Activated naive CD4-positive, alpha-beta T cell treated with anti-CD3 and anti-CD28 coated beads, Interleukin-2, amount 10 ng/mL, durations not matched to agents 7 days and 5 days (primary cell): ENCODE measurements around the gene KLHDC10.

Source experiments
- CTCF ChIA-PET: fragments of 350-600 bp; sonication (Branson Sonifier 250); formaldehyde crosslinking; loops from one replicate; lab custom pipeline; 2021; ENCODE audit warnings: antibody characterized with exemption; lab: Charles Lee
- DNase-seq: peaks from one replicate; pipeline ENCODE4 v3.0.0-alpha.2; 2020
- H3K27ac Mint-ChIP-seq: one replicate; pipeline ENCODE4 v1.8.0; 2021; ENCODE audit warnings: mild to moderate bottlenecking, moderate library complexity, mixed read lengths
- H3K27me3 Mint-ChIP-seq: one replicate; pipeline ENCODE4 v1.8.0; 2021; ENCODE audit warnings: mild to moderate bottlenecking, mixed read lengths
- H3K36me3 Mint-ChIP-seq: one replicate; pipeline ENCODE4 v1.8.0; 2021; ENCODE audit warnings: mixed read lengths
- H3K4me1 Mint-ChIP-seq: one replicate; pipeline ENCODE4 v1.8.0; 2021; ENCODE audit warnings: mixed read lengths
- H3K4me3 Mint-ChIP-seq: one replicate; pipeline ENCODE4 v1.8.0; 2021; ENCODE audit warnings: mild to moderate bottlenecking, moderate library complexity, mixed read lengths
- H3K9me3 Mint-ChIP-seq: one replicate; pipeline ENCODE4 v1.8.0; 2021; ENCODE audit warnings: mixed read lengths

The KLHDC10 gene

GRCh38 chr7:130134726-130135125 lies 64.4 kb downstream of the KLHDC10 start:
- no peak for DNase-seq
- Mint-ChIP-seq H3K36me3 (peaks cover 31% of the 10 kb centered on the region), H3K9me3 (no peaks in the 10 kb centered on the region), H3K27me3 (no peaks in the 10 kb centered on the region), H3K27ac (no peak overlapping the region), H3K4me1 (peaks cover 9% of the 10 kb centered on the region), H3K4me3 (no peak overlapping the region)
- CTCF ChIA-PET: no interaction called here

- DNase-seq: no peak
- Mint-ChIP-seq H3K36me3 (peaks cover 27% of the 10 kb centered on the region), H3K27ac (no peak overlapping the region), H3K27me3 (no peaks in the 10 kb centered on the region), H3K9me3 (no peaks in the 10 kb centered on the region), H3K4me3 (no peak overlapping the region), H3K4me1 (peaks cover 12% of the 10 kb centered on the region)
- CTCF ChIA-PET: no interaction called here
These were observed 65.2 kb downstream of the KLHDC10 start for GRCh38 chr7:130135208-130136205.

- CTCF ChIA-PET: no interaction called here
- DNase-seq: no peak
- no peaks in the 10 kb centered on the region for H3K9me3 Mint-ChIP-seq
- peaks cover 16% of the 10 kb centered on the region for H3K4me1 Mint-ChIP-seq
- H3K36me3 Mint-ChIP-seq: peaks cover 22% of the 10 kb centered on the region
- H3K27ac Mint-ChIP-seq: no peak overlapping the region
- peaks cover 9% of the 10 kb centered on the region for H3K27me3 Mint-ChIP-seq
- H3K4me3 Mint-ChIP-seq: no peak overlapping the region
These were observed 66.3 kb downstream of the KLHDC10 start for GRCh38 chr7:130136579-130137167.

GRCh38 chr7:130137207-130137606 lies 66.9 kb downstream of the KLHDC10 start:
- Mint-ChIP-seq H3K9me3 (no peaks in the 10 kb centered on the region), H3K4me3 (no peak overlapping the region), H3K36me3 (peaks cover 22% of the 10 kb centered on the region), H3K27me3 (peaks cover 14% of the 10 kb centered on the region), H3K27ac (no peak overlapping the region), H3K4me1 (peaks cover 17% of the 10 kb centered on the region)
- CTCF ChIA-PET: no interaction called here
- DNase-seq: no peak

GRCh38 chr7:130139193-130139960 lies 69.0 kb downstream of the KLHDC10 start:
- DNase-seq: no peak
- CTCF ChIA-PET: interaction anchor here (0.7 to 1.1 kb wide), 2 partner anchors 55 to 141 kb away, joined by 3 to 4 read pairs; no protein-coding TSS in a partner anchor
- peaks cover 33% of the 10 kb centered on the region for H3K27me3 Mint-ChIP-seq
- H3K9me3 Mint-ChIP-seq: no peaks in the 10 kb centered on the region
- no peak overlapping the region for H3K27ac Mint-ChIP-seq
- peaks cover 22% of the 10 kb centered on the region for H3K36me3 Mint-ChIP-seq
- H3K4me1 Mint-ChIP-seq: peaks cover 17% of the 10 kb centered on the region
- H3K4me3 Mint-ChIP-seq: no peak overlapping the region

GRCh38 chr7:130140551-130141160 lies 70.3 kb downstream of the KLHDC10 start:
- Mint-ChIP-seq H3K9me3 (no peaks in the 10 kb centered on the region), H3K27ac (no peak overlapping the region), H3K4me1 (peaks cover 17% of the 10 kb centered on the region), H3K4me3 (peak overlapping the region; percentile 57), H3K36me3 (peaks cover 19% of the 10 kb centered on the region), H3K27me3 (peaks cover 34% of the 10 kb centered on the region)
- DNase-seq: no peak
- CTCF ChIA-PET: interaction anchor here (1.1 to 1.6 kb wide), 2 partner anchors 8 to 57 kb away, joined by 3 to 4 read pairs; no protein-coding TSS in a partner anchor

- peaks cover 14% of the 10 kb centered on the region for H3K4me1 Mint-ChIP-seq
- H3K27ac Mint-ChIP-seq: no peak overlapping the region
- CTCF ChIA-PET: interaction anchor here (1.6 kb wide), 1 partner anchor 9 kb away, joined by 3 read pairs; no protein-coding TSS in a partner anchor
- H3K4me3 Mint-ChIP-seq: peak overlapping the region; percentile 57
- H3K27me3 Mint-ChIP-seq: peaks cover 34% of the 10 kb centered on the region
- DNase-seq: peak; percentile 68
- no peaks in the 10 kb centered on the region for H3K9me3 Mint-ChIP-seq
- peaks cover 14% of the 10 kb centered on the region for H3K36me3 Mint-ChIP-seq
These were observed 71.0 kb downstream of the KLHDC10 start for GRCh38 chr7:130141161-130141883.

- CTCF ChIA-PET: interaction anchor here (1.6 kb wide), 1 partner anchor 9 kb away, joined by 3 read pairs; no protein-coding TSS in a partner anchor
- Mint-ChIP-seq H3K27me3 (peaks cover 40% of the 10 kb centered on the region), H3K27ac (peak overlapping the region; percentile 68), H3K36me3 (peaks cover 12% of the 10 kb centered on the region), H3K4me3 (peak overlapping the region; percentile 57), H3K4me1 (peaks cover 8% of the 10 kb centered on the region), H3K9me3 (no peaks in the 10 kb centered on the region)
- DNase-seq: no peak
These were observed 71.7 kb downstream of the KLHDC10 start for GRCh38 chr7:130141884-130142653.

- Mint-ChIP-seq H3K9me3 (no peaks in the 10 kb centered on the region), H3K36me3 (peaks cover 9% of the 10 kb centered on the region), H3K4me3 (no peak overlapping the region), H3K27me3 (peaks cover 46% of the 10 kb centered on the region), H3K4me1 (peaks cover 8% of the 10 kb centered on the region), H3K27ac (peak overlapping the region; percentile 68)
- CTCF ChIA-PET: no interaction called here
- DNase-seq: no peak
These were observed 72.5 kb downstream of the KLHDC10 start for GRCh38 chr7:130142654-130143333.

GRCh38 chr7:130143334-130143732 lies 73.0 kb downstream of the KLHDC10 start:
- H3K9me3 Mint-ChIP-seq: no peaks in the 10 kb centered on the region
- H3K4me3 Mint-ChIP-seq: no peak overlapping the region
- H3K4me1 Mint-ChIP-seq: peaks cover 8% of the 10 kb centered on the region
- no peak for DNase-seq
- no peak overlapping the region for H3K27ac Mint-ChIP-seq
- CTCF ChIA-PET: no interaction called here
- H3K27me3 Mint-ChIP-seq: peaks cover 51% of the 10 kb centered on the region
- peaks cover 6% of the 10 kb centered on the region for H3K36me3 Mint-ChIP-seq

- no peaks in the 10 kb centered on the region for H3K9me3 Mint-ChIP-seq
- no peak for DNase-seq
- peaks cover 56% of the 10 kb centered on the region for H3K27me3 Mint-ChIP-seq
- CTCF ChIA-PET: no interaction called here
- no peak overlapping the region for H3K4me3 Mint-ChIP-seq
- H3K36me3 Mint-ChIP-seq: peaks cover 5% of the 10 kb centered on the region
- H3K4me1 Mint-ChIP-seq: peaks cover 8% of the 10 kb centered on the region
- no peak overlapping the region for H3K27ac Mint-ChIP-seq
These were observed 73.6 kb downstream of the KLHDC10 start for GRCh38 chr7:130143986-130144311.
